ENCODE measurements around the gene DDX56. TPM values are rescaled to one million over a fixed set of nuclear protein-coding genes. Genes with fewer than 3 reads are reported as not detected.

DDX56 gene
- total and polyA plus RNA-seq, 2 of the 13 experiments (the other 11 are each of a cell fraction or from before 2014, with no cell fraction given), result 82.6 to 120 TPM

DNA sequence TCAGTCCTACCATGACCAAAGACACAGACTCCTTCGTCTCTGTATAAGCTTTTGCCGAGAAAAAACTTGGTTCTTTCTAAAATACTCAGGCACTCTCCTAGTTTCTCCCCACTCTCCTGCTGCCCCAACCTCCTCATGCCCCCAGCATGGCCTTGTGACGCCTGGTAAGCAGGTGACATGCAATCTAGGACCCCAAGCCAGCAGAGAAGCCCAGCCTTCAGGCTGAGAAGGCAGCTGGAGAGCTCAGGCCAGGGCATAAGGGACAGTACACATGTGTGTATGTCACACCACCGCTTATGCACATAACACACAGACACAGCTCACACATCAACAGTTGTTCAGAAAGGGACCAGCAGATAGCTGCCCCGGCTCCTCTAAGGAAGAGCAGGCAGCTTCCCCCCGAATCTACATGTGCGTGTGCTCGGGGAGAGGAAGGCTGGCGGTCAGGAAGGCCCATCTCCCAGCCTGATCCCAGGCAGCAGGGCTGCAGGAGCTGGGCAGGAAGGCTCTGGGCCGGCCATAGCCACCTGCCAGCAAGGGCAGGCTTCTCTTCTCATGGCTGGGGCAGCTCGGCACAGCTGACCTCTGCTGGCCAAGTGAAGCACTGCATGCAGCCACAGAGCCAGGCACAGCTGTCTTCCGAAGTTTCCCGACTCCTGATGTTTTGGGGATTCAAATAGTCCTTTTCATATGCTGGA lies 8.5 kb downstream of the DDX56 start (continued):
- TF ChIP-seq, protein P1, sequence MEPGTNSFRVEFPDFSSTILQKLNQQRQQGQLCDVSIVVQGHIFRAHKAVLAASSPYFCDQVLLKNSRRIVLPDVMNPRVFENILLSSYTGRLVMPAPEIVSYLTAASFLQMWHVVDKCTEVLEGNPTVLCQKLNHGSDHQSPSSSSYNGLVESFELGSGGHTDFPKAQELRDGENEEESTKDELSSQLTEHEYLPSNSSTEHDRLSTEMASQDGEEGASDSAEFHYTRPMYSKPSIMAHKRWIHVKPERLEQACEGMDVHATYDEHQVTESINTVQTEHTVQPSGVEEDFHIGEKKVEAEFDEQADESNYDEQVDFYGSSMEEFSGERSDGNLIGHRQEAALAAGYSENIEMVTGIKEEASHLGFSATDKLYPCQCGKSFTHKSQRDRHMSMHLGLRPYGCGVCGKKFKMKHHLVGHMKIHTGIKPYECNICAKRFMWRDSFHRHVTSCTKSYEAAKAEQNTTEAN (CRISPR knock-in tag; conservative IDR thresholded peaks at IDR 0.05), result 0 out of 2 replicates have a peak, but pooled peaks have one; percentile 34
- TF ChIP-seq ZKSCAN8 (CRISPR knock-in tag; IDR thresholded peaks at IDR 0.05; ENCODE audit: borderline replicate concordance), result peak; percentile 25; the same call in 1 of the 2 replicates
- no peak for TF ChIP-seq PTBP1 (IDR thresholded peaks at IDR 0.05; ENCODE audit: low read depth, low read length, poor library complexity, severe bottlenecking)
- TF ChIP-seq, protein P2, sequence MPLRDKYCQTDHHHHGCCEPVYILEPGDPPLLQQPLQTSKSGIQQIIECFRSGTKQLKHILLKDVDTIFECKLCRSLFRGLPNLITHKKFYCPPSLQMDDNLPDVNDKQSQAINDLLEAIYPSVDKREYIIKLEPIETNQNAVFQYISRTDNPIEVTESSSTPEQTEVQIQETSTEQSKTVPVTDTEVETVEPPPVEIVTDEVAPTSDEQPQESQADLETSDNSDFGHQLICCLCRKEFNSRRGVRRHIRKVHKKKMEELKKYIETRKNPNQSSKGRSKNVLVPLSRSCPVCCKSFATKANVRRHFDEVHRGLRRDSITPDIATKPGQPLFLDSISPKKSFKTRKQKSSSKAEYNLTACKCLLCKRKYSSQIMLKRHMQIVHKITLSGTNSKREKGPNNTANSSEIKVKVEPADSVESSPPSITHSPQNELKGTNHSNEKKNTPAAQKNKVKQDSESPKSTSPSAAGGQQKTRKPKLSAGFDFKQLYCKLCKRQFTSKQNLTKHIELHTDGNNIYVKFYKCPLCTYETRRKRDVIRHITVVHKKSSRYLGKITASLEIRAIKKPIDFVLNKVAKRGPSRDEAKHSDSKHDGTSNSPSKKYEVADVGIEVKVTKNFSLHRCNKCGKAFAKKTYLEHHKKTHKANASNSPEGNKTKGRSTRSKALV (CRISPR knock-in tag; IDR thresholded peaks at IDR 0.05), result 0 out of 2 replicates have a peak, but pooled peaks have one; percentile 35
- TF ChIP-seq THYN1 (CRISPR knock-in tag; IDR thresholded peaks at IDR 0.05; ENCODE audit: borderline replicate concordance, low read depth), result no peak
- 0 out of 2 replicates have a peak, but pooled peaks have one; percentile 8 for TF ChIP-seq RFXAP (CRISPR knock-in tag; IDR thresholded peaks at IDR 0.05; ENCODE audit: borderline replicate concordance)
- TF ChIP-seq ZNF605 (CRISPR knock-in tag; IDR thresholded peaks at IDR 0.05), result 0 out of 2 replicates have a peak, but pooled peaks have one; percentile 6
- TF ChIP-seq, protein P3, sequence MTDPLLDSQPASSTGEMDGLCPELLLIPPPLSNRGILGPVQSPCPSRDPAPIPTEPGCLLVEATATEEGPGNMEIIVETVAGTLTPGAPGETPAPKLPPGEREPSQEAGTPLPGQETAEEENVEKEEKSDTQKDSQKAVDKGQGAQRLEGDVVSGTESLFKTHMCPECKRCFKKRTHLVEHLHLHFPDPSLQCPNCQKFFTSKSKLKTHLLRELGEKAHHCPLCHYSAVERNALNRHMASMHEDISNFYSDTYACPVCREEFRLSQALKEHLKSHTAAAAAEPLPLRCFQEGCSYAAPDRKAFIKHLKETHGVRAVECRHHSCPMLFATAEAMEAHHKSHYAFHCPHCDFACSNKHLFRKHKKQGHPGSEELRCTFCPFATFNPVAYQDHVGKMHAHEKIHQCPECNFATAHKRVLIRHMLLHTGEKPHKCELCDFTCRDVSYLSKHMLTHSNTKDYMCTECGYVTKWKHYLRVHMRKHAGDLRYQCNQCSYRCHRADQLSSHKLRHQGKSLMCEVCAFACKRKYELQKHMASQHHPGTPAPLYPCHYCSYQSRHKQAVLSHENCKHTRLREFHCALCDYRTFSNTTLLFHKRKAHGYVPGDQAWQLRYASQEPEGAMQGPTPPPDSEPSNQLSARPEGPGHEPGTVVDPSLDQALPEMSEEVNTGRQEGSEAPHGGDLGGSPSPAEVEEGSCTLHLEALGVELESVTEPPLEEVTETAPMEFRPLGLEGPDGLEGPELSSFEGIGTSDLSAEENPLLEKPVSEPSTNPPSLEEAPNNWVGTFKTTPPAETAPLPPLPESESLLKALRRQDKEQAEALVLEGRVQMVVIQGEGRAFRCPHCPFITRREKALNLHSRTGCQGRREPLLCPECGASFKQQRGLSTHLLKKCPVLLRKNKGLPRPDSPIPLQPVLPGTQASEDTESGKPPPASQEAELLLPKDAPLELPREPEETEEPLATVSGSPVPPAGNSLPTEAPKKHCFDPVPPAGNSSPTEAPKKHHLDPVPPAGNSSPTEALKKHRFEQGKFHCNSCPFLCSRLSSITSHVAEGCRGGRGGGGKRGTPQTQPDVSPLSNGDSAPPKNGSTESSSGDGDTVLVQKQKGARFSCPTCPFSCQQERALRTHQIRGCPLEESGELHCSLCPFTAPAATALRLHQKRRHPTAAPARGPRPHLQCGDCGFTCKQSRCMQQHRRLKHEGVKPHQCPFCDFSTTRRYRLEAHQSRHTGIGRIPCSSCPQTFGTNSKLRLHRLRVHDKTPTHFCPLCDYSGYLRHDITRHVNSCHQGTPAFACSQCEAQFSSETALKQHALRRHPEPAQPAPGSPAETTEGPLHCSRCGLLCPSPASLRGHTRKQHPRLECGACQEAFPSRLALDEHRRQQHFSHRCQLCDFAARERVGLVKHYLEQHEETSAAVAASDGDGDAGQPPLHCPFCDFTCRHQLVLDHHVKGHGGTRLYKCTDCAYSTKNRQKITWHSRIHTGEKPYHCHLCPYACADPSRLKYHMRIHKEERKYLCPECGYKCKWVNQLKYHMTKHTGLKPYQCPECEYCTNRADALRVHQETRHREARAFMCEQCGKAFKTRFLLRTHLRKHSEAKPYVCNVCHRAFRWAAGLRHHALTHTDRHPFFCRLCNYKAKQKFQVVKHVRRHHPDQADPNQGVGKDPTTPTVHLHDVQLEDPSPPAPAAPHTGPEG (CRISPR knock-in tag; IDR thresholded peaks at IDR 0.05), result 0 out of 2 replicates have a peak, but pooled peaks have one; percentile 48
- TF ChIP-seq HNF4A (CRISPR knock-in tag; IDR thresholded peaks at IDR 0.05), result 0 out of 2 replicates have a peak, but pooled peaks have one; percentile 3
- no peak for TF ChIP-seq ZNF34 (CRISPR knock-in tag; IDR thresholded peaks at IDR 0.05; ENCODE audit: borderline replicate concordance)
- TF ChIP-seq KLF6 (CRISPR knock-in tag; IDR thresholded peaks at IDR 0.05), result 0 out of 2 replicates have a peak, but pooled peaks have one; percentile 52
- TF ChIP-seq, protein P4, sequence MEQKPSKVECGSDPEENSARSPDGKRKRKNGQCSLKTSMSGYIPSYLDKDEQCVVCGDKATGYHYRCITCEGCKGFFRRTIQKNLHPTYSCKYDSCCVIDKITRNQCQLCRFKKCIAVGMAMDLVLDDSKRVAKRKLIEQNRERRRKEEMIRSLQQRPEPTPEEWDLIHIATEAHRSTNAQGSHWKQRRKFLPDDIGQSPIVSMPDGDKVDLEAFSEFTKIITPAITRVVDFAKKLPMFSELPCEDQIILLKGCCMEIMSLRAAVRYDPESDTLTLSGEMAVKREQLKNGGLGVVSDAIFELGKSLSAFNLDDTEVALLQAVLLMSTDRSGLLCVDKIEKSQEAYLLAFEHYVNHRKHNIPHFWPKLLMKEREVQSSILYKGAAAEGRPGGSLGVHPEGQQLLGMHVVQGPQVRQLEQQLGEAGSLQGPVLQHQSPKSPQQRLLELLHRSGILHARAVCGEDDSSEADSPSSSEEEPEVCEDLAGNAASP (CRISPR knock-in tag; IDR thresholded peaks at IDR 0.05; ENCODE audit: borderline replicate concordance), result 0 out of 2 replicates have a peak, but pooled peaks have one; percentile 37
- TF ChIP-seq, protein P5, sequence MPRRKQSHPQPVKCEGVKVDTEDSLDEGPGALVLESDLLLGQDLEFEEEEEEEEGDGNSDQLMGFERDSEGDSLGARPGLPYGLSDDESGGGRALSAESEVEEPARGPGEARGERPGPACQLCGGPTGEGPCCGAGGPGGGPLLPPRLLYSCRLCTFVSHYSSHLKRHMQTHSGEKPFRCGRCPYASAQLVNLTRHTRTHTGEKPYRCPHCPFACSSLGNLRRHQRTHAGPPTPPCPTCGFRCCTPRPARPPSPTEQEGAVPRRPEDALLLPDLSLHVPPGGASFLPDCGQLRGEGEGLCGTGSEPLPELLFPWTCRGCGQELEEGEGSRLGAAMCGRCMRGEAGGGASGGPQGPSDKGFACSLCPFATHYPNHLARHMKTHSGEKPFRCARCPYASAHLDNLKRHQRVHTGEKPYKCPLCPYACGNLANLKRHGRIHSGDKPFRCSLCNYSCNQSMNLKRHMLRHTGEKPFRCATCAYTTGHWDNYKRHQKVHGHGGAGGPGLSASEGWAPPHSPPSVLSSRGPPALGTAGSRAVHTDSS (CRISPR knock-in tag; conservative IDR thresholded peaks at IDR 0.05), result no peak
- TF ChIP-seq ZNF781 (CRISPR knock-in tag; IDR thresholded peaks at IDR 0.05; ENCODE audit: borderline replicate concordance, not compliant biosample characterization), result no peak

Measured in HepG2 (cell line).